Heart left ventricle (tissue), 13 donors: ENCODE data around the gene CANT1.

ENCODE experiments used
- POLR2A ChIP-seq, 2 donors: fragments of 450-650 bp; IDR thresholded peaks; one replicate each; pipeline ENCODE4 v1.6.1; 2017; ENCODE audit warnings: antibody characterized with exemption in 2 of 2, mild to moderate bottlenecking in 2 of 2, moderate library complexity in 2 of 2
- TF ChIP-seq, protein P1 (sequence below), 12 donors: fragments of 200-600 bp; sonication (generic) in 4 of 12; IDR thresholded peaks; one replicate each; pipeline versions ENCODE4 v1.5.0 to v1.8.0; 2018 to 2022; ENCODE audit warnings: antibody characterized with exemption in 12 of 12, mild to moderate bottlenecking in 5 of 12
- donor health status: ischemic (EF 13 %, LVEDD 7.1; RV severe dilation, severe dysfunction).
- donor health status: DM: no; HTN: yes; CAD: no.
- donor health status: DM: no; HTN: no; CAD: no.
- donor health status: ischemic (EF 25% LVEDD 6.9; RV normal size, moderate dysfunction).
- donor health status: ischemic (EF 25% LVEDD 5.7; RV mildly dilated, moderate dysfunction).
- donor health status: ischemic (EF 35%, LVEDD 5.7; RV mildly dilated, moderate dysfunction).
- donor health status: nonischemic (EF 11% LVEDD 7.7; RV severe dilation, severe dysfunction).
- donor health status: DM: yes; HTN: yes; CAD: no.
- donor health status: PGD.
- donor health status: ischemic (EF 29% LVEDD 5.4; RV normal size, mild dysfunction).
- donor health status: nonischemic (EF 23%, LVEDD 6.1; RV moderate dilation, normal function).

DNA sequence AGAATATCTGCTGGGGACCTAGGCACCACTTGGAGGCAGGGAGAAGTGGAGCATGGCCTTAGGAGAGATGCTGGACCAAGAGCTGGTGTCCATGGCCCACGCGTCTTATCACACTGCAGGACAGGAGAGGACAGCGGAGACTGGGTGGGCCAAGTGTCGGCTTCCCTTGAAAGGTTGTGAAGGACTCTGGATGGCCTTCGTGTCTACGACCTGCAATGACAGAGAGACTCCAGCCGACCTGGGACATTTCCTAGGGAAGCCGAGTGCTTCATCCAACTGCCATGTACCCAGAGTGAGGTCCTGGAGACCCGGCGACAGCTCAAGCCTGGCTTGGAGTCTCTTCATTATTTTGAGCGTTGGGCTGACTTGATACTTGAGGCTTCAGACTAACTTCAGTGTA is 34.9 kb upstream of the CANT1 start:
- TF ChIP-seq, protein P1, sequence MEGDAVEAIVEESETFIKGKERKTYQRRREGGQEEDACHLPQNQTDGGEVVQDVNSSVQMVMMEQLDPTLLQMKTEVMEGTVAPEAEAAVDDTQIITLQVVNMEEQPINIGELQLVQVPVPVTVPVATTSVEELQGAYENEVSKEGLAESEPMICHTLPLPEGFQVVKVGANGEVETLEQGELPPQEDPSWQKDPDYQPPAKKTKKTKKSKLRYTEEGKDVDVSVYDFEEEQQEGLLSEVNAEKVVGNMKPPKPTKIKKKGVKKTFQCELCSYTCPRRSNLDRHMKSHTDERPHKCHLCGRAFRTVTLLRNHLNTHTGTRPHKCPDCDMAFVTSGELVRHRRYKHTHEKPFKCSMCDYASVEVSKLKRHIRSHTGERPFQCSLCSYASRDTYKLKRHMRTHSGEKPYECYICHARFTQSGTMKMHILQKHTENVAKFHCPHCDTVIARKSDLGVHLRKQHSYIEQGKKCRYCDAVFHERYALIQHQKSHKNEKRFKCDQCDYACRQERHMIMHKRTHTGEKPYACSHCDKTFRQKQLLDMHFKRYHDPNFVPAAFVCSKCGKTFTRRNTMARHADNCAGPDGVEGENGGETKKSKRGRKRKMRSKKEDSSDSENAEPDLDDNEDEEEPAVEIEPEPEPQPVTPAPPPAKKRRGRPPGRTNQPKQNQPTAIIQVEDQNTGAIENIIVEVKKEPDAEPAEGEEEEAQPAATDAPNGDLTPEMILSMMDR (IDR thresholded peaks at IDR 0.05) = no peak
- no peak for TF ChIP-seq POLR2A (IDR thresholded peaks at IDR 0.05)
